ENCODE measurements around the gene ARHGAP18. TPM values are rescaled to one million over a fixed set of nuclear protein-coding genes. Genes with fewer than 3 reads are reported as not detected.

The ARHGAP18 gene, protein sequence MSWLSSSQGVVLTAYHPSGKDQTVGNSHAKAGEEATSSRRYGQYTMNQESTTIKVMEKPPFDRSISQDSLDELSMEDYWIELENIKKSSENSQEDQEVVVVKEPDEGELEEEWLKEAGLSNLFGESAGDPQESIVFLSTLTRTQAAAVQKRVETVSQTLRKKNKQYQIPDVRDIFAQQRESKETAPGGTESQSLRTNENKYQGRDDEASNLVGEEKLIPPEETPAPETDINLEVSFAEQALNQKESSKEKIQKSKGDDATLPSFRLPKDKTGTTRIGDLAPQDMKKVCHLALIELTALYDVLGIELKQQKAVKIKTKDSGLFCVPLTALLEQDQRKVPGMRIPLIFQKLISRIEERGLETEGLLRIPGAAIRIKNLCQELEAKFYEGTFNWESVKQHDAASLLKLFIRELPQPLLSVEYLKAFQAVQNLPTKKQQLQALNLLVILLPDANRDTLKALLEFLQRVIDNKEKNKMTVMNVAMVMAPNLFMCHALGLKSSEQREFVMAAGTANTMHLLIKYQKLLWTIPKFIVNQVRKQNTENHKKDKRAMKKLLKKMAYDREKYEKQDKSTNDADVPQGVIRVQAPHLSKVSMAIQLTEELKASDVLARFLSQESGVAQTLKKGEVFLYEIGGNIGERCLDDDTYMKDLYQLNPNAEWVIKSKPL
- polyA plus RNA-seq: 52.8 TPM
- long read RNA-seq, donor 1, full-length matches to known transcripts: 5 of 5 reads
- long read RNA-seq, donor 1, partial matches to known transcripts: 0 of 5 reads
- long read RNA-seq, donor 1, other reads (novel, unspliced or antisense): 0 of 5 reads
- long read RNA-seq, donor 2, full-length matches to known transcripts: 5 of 10 reads
- long read RNA-seq, donor 2, partial matches to known transcripts: 5 of 10 reads
- long read RNA-seq, donor 2, other reads (novel, unspliced or antisense): 0 of 10 reads
- long read RNA-seq, donor 3, full-length matches to known transcripts: 3 of 90 reads
- long read RNA-seq, donor 3, partial matches to known transcripts: 87 of 90 reads
- long read RNA-seq, donor 3, other reads (novel, unspliced or antisense): 0 of 90 reads
- long read RNA-seq, donor 4: 0 reads
- long read RNA-seq, donor 5, full-length matches to known transcripts: 3 of 3 reads
- long read RNA-seq, donor 5, partial matches to known transcripts: 0 of 3 reads
- long read RNA-seq, donor 5, other reads (novel, unspliced or antisense): 0 of 3 reads
- long read RNA-seq, donor 6, full-length matches to known transcripts: 6 of 26 reads
- long read RNA-seq, donor 6, partial matches to known transcripts: 20 of 26 reads
- long read RNA-seq, donor 6, other reads (novel, unspliced or antisense): 0 of 26 reads
- long read RNA-seq, donor 7, full-length matches to known transcripts: 1 of 1 reads
- long read RNA-seq, donor 7, partial matches to known transcripts: 0 of 1 reads
- long read RNA-seq, donor 7, other reads (novel, unspliced or antisense): 0 of 1 reads
- long read RNA-seq, donor 8, full-length matches to known transcripts: 7 of 21 reads
- long read RNA-seq, donor 8, partial matches to known transcripts: 14 of 21 reads
- long read RNA-seq, donor 8, other reads (novel, unspliced or antisense): 0 of 21 reads
- long read RNA-seq, donor 9, full-length matches to known transcripts: 3 of 9 reads
- long read RNA-seq, donor 9, partial matches to known transcripts: 6 of 9 reads
- long read RNA-seq, donor 9, other reads (novel, unspliced or antisense): 0 of 9 reads
- long read RNA-seq, donor 10, full-length matches to known transcripts: 11 of 36 reads
- long read RNA-seq, donor 10, partial matches to known transcripts: 25 of 36 reads
- long read RNA-seq, donor 10, other reads (novel, unspliced or antisense): 0 of 36 reads
- long read RNA-seq, donor 11, full-length matches to known transcripts: 2 of 2 reads
- long read RNA-seq, donor 11, partial matches to known transcripts: 0 of 2 reads
- long read RNA-seq, donor 11, other reads (novel, unspliced or antisense): 0 of 2 reads

DNA sequence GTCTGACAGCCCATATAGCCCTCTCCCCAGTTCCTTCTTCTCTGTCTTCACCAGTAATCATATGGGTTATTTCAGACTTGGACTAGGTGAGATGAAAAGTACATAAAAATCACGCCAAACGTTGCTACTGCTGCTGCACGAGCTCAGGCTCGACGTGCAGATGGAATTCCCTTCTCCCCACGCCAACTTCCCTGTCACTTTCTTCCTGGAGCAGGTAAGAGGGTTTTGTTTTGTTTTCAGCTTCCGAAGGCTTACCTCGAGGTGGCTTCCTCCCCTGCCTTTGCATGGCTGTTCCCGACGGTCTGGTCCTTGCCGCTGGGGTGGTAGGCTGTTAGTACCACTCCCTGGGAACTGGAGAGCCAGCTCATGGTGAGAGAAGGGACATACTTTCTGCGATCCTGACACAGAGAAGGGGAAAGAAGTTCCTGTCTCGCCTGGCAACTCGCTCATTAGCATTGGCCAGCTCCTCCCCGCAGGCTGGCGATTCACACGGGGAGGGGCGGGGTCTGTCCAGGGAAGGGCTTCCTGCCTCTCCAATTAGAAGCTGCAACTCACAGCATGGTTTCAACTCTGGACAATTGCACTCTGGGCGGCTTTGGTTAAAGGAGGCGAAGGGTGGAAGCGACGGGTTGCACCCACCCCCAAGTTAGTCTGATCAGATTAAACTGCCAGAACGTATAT lies at the start of gene ARHGAP18:
Gene ARHGAP18, minus strand, starts transcription at position 409 of the 681 bp plus-strand sequence. Its CDS starts 41 bp downstream, at position 368.
- DNase-seq: peak; percentile 89 to 94
- peak within 1 kb of the TSS; percentile 90 for H3K27ac ChIP-seq (ENCODE audit: low read length)
- peak within 1 kb of the TSS; percentile 72 for H3K4me3 ChIP-seq (ENCODE audit: low read length)
- no peaks in the 10 kb centered on the region for H3K9me3 ChIP-seq (ENCODE audit: control insufficient read depth, low read depth, low read length)
- no CpG with 5 or more reads among the region's 23 CpGs for WGBS (ENCODE audit: insufficient coverage, low lambda C conversion rate)
- no peaks in the 10 kb centered on the region for H3K27me3 ChIP-seq (ENCODE audit: control insufficient read depth, insufficient read depth, low read length)
- peaks cover 3% of the 10 kb centered on the region for H3K36me3 ChIP-seq (ENCODE audit: control insufficient read depth, insufficient read depth, low read length)
- H3K4me1 ChIP-seq (ENCODE audit: control insufficient read depth, insufficient read depth, low read length): peaks cover 4% of the 10 kb centered on the region

DNA sequence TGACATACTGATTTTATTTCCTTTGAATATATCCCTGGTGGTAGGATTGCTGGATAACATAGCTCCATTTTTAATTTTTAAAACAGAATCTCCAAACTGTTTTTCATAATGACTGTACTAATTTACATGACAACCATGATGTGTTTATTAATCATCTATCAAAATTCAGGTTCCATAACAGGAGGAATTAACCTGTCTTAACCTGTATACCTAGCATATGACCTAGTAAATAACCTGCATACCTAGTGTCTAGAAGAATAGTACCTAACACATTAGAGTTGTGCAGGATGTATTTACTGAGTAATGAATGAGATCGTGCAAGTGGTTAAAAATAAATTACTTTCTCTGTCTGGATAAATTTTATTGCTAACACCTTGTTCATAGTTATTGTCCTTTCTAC lies 45.8 kb upstream of the ARHGAP18 start:
- no peak for DNase-seq
- Histone ChIP-seq H3K4me3 (ENCODE audit: low read length) (no peak overlapping the region), H3K27ac (ENCODE audit: low read length) (no peak overlapping the region), H3K9me3 (ENCODE audit: control insufficient read depth, low read depth, low read length) (no peaks in the 10 kb centered on the region), H3K27me3 (ENCODE audit: control insufficient read depth, insufficient read depth, low read length) (no peaks in the 10 kb centered on the region), H3K4me1 (ENCODE audit: control insufficient read depth, insufficient read depth, low read length) (no peaks in the 10 kb centered on the region), H3K36me3 (ENCODE audit: control insufficient read depth, insufficient read depth, low read length) (no peaks in the 10 kb centered on the region)
- WGBS (ENCODE audit: insufficient coverage, low lambda C conversion rate): no CpG with 5 or more reads among the region's 1 CpG

DNA sequence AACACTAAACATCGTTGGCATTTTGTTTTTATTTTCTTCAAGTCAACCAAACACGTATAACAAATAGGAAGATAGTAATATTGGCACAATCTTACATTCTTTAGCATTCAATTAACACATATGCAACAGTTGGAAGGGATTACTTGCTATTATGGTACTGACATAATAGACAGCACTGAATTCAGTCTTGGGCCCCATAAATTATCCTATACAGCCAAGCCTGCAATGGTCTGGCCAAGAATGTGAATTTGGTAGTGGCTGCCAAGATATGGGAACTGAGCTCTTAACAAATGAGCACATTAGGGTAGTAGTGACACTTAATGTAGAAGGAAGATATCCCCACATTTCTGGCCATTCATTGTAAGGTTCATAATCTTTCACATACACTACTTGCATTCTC lies 44.8 kb upstream of the ARHGAP18 start:
- DNase-seq: no peak
- Histone ChIP-seq H3K27ac (ENCODE audit: low read length) (no peak overlapping the region), H3K36me3 (ENCODE audit: control insufficient read depth, insufficient read depth, low read length) (no peaks in the 10 kb centered on the region), H3K27me3 (ENCODE audit: control insufficient read depth, insufficient read depth, low read length) (no peaks in the 10 kb centered on the region), H3K4me1 (ENCODE audit: control insufficient read depth, insufficient read depth, low read length) (no peaks in the 10 kb centered on the region), H3K4me3 (ENCODE audit: low read length) (no peak overlapping the region), H3K9me3 (ENCODE audit: control insufficient read depth, low read depth, low read length) (no peaks in the 10 kb centered on the region)
- 90% methylated on average over 2 of the region's 2 CpGs for WGBS (ENCODE audit: insufficient coverage, low lambda C conversion rate)

DNA sequence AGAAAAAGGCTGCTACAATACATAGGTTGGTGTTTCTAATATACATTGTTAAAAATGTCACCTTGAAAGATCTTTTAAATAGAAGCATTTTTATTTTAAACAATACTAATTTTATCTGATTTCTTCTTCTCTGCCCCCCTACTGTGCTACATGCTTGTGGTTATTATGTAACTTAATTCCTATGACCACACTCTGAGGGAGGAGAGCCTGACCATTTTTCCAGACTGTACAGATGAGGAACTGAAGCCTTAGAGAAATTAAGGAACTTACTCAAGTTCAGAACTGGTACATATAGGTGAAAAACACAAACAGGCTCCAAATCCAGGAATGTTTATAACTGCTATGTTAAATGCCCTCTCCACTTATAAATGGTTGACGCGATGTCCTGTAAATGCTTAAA lies 43.4 kb upstream of the ARHGAP18 start:
- Histone ChIP-seq H3K4me3 (ENCODE audit: low read length) (no peak overlapping the region), H3K27ac (ENCODE audit: low read length) (no peak overlapping the region), H3K27me3 (ENCODE audit: control insufficient read depth, insufficient read depth, low read length) (no peaks in the 10 kb centered on the region), H3K9me3 (ENCODE audit: control insufficient read depth, low read depth, low read length) (no peaks in the 10 kb centered on the region), H3K4me1 (ENCODE audit: control insufficient read depth, insufficient read depth, low read length) (no peaks in the 10 kb centered on the region), H3K36me3 (ENCODE audit: control insufficient read depth, insufficient read depth, low read length) (no peaks in the 10 kb centered on the region)
- DNase-seq: no peak
- no CpG with 5 or more reads among the region's 2 CpGs for WGBS (ENCODE audit: insufficient coverage, low lambda C conversion rate)

DNA sequence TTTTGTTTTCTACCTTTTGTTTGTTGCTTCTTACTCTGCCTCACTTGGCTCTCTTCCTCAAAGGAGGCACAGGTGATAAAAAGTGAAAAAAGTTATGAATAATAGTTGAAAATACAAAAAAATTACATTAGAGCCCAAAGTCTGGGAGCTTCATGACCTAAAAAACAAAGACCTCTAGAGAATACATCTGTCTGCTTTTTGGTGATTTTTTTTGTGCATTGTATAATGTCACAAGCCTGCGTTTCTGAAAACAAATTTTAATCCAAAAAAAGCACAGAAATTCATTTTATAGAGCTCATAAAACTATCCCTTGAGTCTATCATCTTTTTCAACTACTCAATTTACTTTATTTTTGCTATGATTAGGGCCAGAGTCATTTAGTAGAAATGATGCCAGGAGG lies 41.4 kb upstream of the ARHGAP18 start:
- no peak overlapping the region for H3K27ac ChIP-seq (ENCODE audit: low read length)
- H3K27me3 ChIP-seq (ENCODE audit: control insufficient read depth, insufficient read depth, low read length): no peaks in the 10 kb centered on the region
- H3K4me1 ChIP-seq (ENCODE audit: control insufficient read depth, insufficient read depth, low read length): no peaks in the 10 kb centered on the region
- no peak for DNase-seq
- no peaks in the 10 kb centered on the region for H3K36me3 ChIP-seq (ENCODE audit: control insufficient read depth, insufficient read depth, low read length)
- no peaks in the 10 kb centered on the region for H3K9me3 ChIP-seq (ENCODE audit: control insufficient read depth, low read depth, low read length)
- no CpG with 5 or more reads among the region's 1 CpG for WGBS (ENCODE audit: insufficient coverage, low lambda C conversion rate)
- H3K4me3 ChIP-seq (ENCODE audit: low read length): no peak overlapping the region

DNA sequence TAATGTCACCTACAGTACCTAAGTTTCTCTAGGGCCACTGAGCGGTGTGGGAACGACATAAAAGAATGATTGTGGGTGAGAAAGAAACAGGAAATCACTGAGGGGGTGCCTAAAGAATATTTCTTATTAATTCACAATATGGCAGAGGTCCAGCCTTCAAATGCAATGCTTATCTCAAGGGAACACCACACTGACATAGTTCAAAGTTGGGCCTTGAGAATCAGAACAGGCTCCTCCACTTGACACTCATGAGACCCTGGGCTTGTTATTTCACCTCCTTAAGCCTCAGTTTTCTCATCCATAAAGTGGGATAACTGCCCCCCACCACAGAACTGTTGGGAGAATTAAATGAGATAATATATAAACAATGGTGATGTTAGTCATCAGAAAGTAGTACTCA lies 40.4 kb upstream of the ARHGAP18 start:
- no CpG with 5 or more reads among the region's 2 CpGs for WGBS (ENCODE audit: insufficient coverage, low lambda C conversion rate)
- no peak overlapping the region for H3K27ac ChIP-seq (ENCODE audit: low read length)
- no peaks in the 10 kb centered on the region for H3K36me3 ChIP-seq (ENCODE audit: control insufficient read depth, insufficient read depth, low read length)

DNA sequence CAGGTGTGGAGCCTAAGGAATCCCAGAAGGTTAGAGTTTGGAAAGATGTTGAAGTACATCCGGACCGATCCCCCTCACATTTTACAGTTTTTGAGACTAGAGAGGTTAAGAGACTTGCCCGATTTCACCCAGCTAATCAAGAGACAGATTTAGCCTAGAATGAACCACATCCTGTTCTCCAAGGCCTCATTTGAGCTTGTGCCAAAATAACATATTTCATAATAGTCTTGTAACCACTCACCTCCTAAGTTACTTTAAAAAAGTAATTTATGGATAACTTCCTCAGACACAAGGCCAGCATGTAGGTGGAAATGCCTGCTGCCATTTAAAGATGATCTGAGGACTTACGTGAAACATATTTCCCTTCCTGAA lies 39.8 kb upstream of the ARHGAP18 start:
- no peak for DNase-seq
- WGBS (ENCODE audit: insufficient coverage, low lambda C conversion rate): 91% methylated on average over 3 of the region's 4 CpGs
- H3K27ac ChIP-seq (ENCODE audit: low read length): no peak overlapping the region
- no peaks in the 10 kb centered on the region for H3K36me3 ChIP-seq (ENCODE audit: control insufficient read depth, insufficient read depth, low read length)
- no peaks in the 10 kb centered on the region for H3K27me3 ChIP-seq (ENCODE audit: control insufficient read depth, insufficient read depth, low read length)
- H3K9me3 ChIP-seq (ENCODE audit: control insufficient read depth, low read depth, low read length): no peaks in the 10 kb centered on the region
- H3K4me3 ChIP-seq (ENCODE audit: low read length): no peak overlapping the region
- H3K4me1 ChIP-seq (ENCODE audit: control insufficient read depth, insufficient read depth, low read length): no peaks in the 10 kb centered on the region

More for the DNA sequence above, 40.4 kb upstream of the ARHGAP18 start:
- Histone ChIP-seq H3K4me3 (ENCODE audit: low read length) (no peak overlapping the region), H3K4me1 (ENCODE audit: control insufficient read depth, insufficient read depth, low read length) (no peaks in the 10 kb centered on the region), H3K9me3 (ENCODE audit: control insufficient read depth, low read depth, low read length) (no peaks in the 10 kb centered on the region), H3K27me3 (ENCODE audit: control insufficient read depth, insufficient read depth, low read length) (no peaks in the 10 kb centered on the region)
- DNase-seq: no peak

DNA sequence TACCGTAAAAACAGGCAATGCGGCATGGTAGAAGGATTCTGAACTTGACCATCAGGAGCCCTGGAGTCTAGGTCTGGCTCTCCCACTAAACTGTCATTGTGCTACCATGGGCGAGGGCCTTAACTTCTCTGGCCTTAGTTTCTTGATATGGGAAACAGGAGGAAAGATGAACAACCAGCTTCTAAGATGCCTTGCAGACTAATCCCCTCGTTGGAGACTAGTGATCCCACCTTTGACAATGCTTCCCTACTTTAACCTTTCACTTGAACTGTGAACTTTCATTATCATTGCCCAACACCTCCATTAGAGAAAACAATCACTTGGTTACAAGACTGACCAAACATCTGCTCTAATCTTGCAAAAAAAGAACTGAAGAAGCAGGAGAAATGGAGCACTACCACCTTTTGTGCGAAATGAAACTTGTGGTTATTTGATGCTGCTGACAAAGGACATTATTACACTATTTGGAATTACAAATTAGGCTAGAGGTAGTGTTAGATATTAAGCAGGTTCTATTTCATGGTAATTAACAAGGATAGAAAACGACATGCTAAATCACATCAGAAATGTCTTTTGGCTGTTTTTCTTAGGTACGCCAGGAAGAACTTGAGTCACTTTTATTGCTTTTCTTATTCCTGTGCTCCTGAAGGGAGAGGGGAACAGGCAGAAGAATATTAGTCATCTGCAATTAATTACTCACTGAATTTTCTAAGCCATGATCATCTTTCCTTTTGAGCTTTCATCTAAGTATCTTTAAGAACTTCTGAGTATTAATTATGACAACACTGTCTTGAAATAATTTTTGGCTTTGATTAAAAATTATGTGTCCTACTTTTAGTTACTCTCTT lies 39.1 kb upstream of the ARHGAP18 start:
- Histone ChIP-seq H3K4me3 (ENCODE audit: low read length) (no peak overlapping the region), H3K36me3 (ENCODE audit: control insufficient read depth, insufficient read depth, low read length) (no peaks in the 10 kb centered on the region), H3K9me3 (ENCODE audit: control insufficient read depth, low read depth, low read length) (no peaks in the 10 kb centered on the region), H3K27me3 (ENCODE audit: control insufficient read depth, insufficient read depth, low read length) (no peaks in the 10 kb centered on the region), H3K4me1 (ENCODE audit: control insufficient read depth, insufficient read depth, low read length) (no peaks in the 10 kb centered on the region), H3K27ac (ENCODE audit: low read length) (no peak overlapping the region)
- 100% methylated on average over 1 of the region's 7 CpGs for WGBS (ENCODE audit: insufficient coverage, low lambda C conversion rate)
- no peak for DNase-seq
